Skeletal muscle cell (primary cell): Measurements from ENCODE around the gene RNF126.

Experiments used
- DNase-seq: peaks from one replicate; pipeline ENCODE4 v3.0.0-alpha.2; 2010; ENCODE audit warnings: low read depth
- H3K4me3 ChIP-seq: 2 replicates; pipeline ENCODE4 v1.5.1; 2011; ENCODE audit warnings: low read depth, mild to moderate bottlenecking, control low read depth, low read length, moderate library complexity

RNF126 gene

DNA sequence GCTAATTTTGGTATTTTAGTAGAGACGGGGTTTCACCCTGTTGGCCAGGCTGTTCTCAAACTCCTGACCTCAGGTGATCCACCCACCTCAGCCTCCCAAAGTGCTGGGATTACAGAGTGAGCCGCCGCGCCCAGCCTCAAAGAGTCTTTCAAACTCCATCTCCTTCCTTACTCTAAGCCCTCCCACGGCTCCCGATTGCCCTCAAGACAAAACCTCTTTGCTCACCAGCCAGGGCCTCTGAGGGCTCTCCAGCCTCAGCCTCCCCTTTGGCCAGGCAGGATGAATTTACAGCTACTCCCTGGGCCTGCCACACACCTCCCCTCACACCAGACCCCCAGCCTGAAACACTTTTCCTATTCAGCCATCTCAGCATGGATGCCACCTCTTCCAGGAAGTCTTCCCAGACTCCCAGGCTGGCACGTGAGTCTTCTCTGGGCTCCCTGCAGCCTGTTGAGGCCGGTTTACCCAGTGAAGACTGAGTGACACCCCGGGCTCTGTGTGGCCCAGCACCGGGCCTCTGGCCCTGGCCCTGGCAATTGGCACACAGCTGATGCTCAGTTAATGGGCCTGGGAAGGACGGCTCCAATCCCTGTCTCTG lies 24.7 kb upstream of the RNF126 start:
- H3K4me3 ChIP-seq: no peak overlapping the region
- DNase-seq: no peak

DNA sequence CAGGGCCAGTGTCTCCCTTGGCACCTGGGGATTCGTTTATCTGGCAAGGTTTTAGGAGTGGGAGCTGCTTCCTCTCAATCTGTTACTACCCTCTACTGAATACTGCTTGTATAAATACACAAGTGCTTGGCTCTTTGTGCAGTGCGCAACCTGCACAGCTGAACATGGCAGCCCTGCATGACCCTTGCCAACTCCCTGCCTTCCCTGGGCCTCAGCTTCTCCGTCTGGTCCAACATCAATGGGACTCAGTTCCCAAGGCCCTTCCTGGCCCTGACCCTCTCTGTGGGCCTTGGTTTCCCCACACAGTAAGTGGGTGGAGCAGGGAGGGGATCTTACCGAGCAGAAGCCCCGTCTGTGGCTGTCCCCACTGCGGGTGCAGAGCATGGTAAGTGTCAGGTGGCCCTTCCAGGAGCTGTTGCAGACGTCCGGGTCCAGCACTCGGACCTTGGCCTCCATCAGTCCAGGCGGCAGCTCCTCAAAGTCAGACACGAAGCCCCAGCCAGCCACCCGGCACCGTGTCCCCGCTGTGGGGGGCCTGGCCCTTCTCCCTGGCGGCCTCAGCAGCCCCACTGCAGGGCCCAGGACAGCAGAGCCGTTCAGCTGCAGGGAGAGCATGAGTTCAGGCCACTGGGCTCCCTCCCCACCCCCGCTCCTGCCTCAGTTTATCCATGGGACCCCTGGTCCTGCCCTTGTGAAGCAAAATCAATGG lies 23.7 kb upstream of the RNF126 start:
- no peak overlapping the region for H3K4me3 ChIP-seq
- no peak for DNase-seq

DNA sequence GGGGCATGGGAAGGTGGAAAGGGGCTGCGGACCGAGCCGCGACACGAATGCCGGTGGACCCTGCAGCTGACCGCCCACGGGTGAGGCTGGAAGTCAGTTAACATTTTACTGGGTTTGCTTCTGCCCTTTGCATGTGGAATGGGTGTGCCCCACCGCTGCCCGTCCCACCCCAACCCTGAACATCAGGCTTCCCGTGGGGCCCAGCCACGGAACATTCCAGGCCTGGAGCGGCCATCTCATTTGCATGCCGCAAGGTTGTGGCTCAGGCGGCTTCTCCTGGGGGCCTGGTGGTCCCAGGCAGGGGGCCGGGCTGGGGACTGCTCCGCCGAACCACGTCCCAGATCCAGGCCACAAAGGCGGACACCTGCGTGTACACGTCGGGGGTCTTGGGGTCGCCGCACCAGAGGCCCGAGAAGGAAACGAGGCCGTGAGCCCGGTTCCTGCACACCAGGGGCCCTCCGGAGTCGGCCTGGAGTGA lies 22.5 kb upstream of the RNF126 start:
- DNase-seq: no peak
- no peak overlapping the region for H3K4me3 ChIP-seq

DNA sequence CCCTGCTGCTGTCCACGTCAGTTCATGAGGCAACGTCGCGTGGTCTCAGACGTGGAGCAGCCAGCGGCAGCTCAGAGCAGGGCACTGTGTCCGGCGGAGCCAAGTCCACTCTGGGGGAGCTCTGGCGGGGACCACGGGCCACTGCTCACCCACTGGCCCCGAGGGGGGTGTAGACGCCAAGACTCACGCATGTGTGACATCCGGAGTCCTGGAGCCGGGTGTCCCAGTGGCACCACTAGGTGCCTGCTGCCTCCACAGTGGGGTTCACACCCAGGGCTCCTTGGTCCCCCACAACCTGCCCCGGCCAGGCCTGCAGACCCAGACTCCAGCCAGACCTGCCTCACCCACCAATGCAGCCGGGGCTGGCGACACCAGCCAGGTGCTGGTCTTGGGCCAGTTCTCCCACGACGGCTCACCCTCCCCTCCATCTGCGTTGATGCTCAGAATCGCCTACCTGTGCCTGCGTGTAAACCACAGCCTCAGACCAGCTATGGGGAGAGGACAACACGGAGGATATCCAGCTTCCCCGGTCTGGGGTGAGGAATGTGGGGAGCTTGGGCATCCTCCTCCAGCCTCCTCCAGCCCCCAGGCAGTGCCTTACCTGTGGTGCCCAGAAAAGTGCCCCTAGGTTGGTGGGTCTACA lies 19.8 kb upstream of the RNF126 start:
- DNase-seq: no peak
- no peak overlapping the region for H3K4me3 ChIP-seq

DNA sequence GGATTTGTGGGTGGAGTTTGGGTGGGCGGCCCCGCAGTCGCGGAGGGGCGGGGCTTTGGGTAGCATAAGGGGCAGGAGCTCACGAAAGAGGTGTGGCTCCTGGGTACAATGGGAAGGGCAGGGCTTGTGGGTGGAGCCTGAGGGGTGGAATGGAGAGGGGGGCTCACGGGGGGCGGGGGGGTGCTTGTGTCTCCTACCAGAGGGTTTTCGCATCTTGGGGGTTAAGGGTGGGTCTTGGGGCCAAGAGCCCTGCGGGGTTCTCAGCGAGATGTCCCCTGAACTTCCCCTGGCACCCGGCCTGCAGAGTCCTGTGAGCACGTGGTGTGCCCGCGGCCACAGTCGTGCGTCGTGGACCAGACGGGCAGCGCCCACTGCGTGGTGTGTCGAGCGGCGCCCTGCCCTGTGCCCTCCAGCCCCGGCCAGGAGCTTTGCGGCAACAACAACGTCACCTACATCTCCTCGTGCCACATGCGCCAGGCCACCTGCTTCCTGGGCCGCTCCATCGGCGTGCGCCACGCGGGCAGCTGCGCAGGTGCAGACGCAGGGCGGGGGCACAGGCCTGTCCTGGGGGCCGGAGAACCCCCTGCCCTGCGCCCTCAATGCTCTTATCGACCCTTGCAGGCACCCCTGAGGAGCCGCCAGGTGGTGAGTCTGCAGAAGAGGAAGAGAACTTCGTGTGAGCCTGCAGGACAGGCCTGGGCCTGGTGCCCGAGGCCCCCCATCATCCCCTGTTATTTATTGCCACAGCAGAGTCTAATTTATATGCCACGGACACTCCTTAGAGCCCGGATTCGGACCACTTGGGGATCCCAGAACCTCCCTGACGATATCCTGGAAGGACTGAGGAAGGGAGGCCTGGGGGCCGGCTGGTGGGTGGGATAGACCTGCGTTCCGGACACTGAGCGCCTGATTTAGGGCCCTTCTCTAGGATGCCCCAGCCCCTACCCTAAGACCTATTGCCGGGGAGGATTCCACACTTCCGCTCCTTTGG lies 18.3 kb upstream of the RNF126 start:
- no peak for DNase-seq
- H3K4me3 ChIP-seq: no peak overlapping the region

DNA sequence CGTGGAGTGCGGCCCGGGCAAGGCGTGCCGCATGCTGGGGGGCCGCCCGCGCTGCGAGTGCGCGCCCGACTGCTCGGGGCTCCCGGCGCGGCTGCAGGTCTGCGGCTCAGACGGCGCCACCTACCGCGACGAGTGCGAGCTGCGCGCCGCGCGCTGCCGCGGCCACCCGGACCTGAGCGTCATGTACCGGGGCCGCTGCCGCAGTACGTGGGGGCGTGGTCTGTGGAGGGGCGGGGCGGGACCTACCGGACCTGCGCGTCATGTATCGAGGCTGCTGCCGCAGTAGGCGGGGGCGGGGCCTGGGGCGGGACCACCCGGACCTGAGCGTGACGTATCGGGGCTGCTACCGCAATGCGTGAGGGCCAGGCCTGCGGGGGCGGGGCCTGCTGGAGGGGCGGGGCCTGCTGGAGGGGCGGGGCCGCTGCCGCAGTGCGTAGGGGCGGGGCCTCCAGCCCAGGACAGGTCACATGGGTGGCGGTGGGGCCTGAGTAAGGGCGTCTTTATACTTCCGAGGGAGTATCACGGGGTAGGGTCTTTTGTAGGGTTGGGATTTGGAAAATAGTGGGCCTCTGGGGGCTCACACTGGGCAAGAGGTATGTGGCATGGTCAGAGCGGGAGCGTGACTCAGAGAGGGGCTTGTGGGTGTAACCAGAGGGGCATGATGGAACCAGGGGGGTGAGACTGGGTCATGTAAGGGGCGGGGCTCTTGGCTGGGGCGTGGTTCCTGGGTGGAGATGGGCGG lies 17.4 kb upstream of the RNF126 start:
- DNase-seq: peak; percentile 95
- peak overlapping the region; percentile 59 for H3K4me3 ChIP-seq

DNA sequence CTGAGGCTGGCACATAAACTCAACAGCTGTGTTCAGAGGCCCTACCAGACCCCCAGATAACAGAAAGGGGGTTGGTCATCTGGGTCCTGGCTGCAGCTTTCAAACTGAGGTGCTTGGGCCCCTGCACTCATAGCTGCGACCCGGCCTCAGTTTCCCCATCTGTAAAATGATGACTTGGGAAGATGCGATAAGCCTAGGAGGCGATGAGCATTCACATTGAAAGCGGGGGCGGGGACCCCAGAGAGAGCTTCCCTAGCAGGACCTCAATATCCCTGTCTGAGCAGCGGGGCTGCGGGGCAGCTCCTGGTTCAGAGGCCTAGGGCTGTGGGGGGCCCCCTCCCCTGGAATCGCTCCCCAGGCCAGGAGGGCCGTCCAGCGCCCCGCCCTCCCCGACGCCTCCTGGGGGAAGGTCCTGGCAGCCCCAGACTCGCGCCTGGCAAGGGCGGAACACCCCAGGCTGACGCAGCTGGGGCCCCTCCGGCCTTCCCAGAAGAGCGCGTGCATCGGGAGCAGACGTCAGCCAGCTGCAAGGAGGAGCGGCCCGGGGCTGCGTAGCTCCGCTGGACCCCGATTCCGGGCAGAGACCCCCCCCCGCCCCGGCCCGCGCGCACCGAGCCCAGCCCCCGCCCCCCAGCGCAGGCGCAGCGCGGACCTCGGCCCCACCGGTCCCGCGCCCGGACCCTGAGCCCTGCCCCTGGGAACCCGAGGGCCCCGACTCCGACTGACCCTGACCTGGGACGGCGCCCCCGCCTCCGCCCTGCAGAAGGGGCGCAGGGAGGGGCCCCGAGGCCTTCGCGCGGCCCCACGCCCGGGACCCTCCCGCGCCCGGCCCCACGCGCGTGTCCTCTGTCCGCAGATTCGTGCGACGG lies 16.6 kb upstream of the RNF126 start:
- peak overlapping the region; percentile 59 for H3K4me3 ChIP-seq
- peak; percentile 78 for DNase-seq

DNA sequence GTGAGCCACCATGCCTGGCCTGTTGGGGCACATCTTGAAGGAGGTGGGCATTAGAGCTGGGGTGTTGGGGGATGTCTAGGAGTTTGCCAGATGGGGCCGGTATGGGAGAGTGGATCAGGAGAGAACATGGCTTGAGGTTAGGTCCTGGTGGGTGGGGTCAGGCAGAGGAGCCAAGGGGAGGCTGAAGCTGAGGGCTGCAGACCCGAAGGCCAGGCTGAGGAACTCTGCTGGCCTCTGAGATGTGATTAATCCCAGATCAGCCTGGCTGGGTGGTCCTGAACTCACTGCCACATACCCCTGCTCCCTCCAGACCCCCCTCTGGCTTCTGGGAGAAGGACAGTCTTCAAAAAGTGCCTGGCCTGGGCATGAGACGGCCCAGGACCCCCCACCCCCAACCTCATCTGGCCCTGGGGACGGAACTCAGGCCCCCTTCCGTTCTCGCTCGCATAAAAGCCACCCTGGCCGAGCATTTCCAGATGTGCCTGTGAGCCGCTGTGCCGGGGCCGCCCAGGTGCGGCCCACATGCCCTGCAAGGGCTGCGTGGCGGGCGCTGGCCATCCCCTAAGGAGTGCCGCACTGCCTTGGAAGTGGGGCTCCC lies 15.9 kb upstream of the RNF126 start:
- DNase-seq: no peak
- peak overlapping the region; percentile 59 for H3K4me3 ChIP-seq

DNA sequence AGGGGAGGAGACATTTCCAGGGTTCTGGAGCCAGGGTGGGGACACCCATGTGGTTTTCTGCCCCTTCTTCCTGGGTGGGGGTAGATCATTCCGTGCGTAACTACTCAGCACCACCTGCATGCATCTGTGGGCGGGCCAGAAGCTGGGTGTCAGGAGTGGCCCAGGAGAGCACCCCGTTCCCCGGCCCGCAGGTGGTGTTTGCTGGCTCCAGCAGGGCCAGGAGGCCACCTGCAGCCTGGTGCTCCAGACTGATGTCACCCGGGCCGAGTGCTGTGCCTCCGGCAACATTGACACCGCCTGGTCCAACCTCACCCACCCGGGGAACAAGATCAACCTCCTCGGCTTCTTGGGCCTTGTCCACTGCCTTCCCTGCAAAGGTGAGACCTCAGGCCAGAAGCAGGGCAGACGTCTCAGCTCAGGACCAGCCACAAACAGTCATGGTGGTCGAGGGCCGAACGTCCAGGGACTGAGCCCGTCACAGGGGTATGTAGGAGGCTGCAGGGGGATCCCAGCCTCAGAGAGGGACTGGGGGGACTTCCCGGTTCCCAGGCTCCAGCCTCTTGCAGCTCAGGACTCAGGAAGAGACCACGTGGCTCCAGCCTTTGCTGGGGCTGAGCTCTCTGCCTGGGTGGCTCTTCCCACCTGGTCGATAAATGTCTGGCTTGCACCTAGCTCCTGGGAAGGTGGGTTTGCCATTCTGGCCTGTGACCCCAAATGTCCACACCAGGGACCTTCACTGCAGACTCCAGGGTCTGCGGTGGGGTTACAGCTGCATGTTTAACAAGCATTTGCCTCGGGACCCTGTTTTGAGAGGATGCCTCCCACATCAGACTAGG lies 14.8 kb upstream of the RNF126 start:
- DNase-seq: no peak

DNA sequence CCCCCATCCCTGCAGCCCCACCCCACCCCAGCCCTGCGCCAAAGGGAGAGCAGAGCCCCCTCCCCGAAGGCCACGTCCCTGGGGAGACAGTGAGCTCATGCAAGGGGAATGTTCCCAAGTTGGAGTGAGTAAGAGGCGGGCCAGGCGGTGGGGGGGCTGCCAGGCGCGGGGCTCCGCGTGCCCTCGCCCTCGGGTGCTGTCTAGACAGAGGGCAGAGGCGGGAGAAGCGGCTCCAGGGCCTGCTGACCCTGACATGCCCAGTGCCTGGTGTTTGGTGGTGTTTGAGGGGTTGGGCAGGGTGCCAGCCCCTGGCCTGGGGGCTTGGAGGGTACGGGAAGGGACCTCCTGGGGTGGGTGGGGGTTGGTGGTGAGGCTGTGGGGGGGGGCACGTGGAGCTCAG lies 14.2 kb upstream of the RNF126 start:
- peak overlapping the region; percentile 74 for H3K4me3 ChIP-seq
- peak; percentile 70 for DNase-seq

More for the DNA sequence above, 14.8 kb upstream of the RNF126 start:
- H3K4me3 ChIP-seq: peak overlapping the region; percentile 74

DNA sequence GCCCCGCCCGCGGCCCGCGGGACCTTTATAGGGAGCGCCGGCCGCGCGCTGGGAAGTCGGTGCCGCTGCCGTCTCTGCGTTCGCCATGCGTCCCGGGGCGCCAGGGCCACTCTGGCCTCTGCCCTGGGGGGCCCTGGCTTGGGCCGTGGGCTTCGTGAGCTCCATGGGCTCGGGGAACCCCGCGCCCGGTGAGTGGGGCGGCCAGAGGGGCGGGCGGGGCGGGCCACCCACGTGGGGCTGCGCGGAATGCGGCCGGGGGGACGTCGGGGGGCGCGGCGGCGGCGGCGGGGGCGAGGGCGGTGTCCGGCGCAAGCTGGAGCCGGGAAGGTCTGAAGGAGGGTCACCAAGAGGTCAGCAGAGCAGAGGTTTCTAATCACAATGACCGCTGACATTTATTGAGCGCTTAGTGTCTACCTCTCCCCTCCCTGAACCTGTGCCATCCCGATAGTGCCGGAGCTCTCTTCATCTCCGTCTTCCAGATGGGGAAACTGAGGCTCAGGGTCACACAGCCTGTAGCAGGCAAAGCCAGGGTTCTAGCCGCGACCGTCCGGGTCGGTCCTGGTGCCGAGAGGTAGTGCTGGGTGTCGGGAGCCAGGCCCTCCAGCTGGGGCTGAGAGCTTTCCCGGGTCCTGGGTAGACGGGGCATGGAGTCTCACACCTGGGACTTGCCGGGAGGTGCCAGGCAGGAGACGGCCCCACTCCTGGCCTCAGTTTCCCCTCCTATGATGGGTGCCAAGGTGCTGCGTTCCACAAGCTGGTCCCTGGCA lies 13.5 kb upstream of the RNF126 start, which contains the start of gene FSTL3:
TSS of gene FSTL3 (plus strand) at position 54 of the 767 bp plus-strand sequence. CDS start at position 86, 32 bp downstream.
- H3K4me3 ChIP-seq: peak within 1 kb of the TSS; percentile 74
- no peak for DNase-seq

DNA sequence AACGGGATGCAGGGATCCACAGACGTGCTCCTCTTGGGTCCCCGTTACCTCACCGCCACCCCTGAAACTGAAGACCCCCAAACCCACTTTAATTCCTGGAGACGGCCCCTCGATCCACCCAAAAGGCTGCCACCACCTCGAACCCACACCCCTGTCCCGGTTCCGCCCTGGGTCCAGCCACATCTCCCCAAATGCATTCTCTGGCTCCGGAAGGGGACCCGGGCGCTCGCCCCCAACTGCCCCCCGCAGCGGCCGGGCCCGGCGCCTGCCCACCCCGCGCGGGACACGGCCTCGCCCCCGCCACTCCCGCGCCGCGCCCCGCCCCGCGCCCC lies 13.0 kb upstream of the RNF126 start:
- peak overlapping the region; percentile 74 for H3K4me3 ChIP-seq

DNA sequence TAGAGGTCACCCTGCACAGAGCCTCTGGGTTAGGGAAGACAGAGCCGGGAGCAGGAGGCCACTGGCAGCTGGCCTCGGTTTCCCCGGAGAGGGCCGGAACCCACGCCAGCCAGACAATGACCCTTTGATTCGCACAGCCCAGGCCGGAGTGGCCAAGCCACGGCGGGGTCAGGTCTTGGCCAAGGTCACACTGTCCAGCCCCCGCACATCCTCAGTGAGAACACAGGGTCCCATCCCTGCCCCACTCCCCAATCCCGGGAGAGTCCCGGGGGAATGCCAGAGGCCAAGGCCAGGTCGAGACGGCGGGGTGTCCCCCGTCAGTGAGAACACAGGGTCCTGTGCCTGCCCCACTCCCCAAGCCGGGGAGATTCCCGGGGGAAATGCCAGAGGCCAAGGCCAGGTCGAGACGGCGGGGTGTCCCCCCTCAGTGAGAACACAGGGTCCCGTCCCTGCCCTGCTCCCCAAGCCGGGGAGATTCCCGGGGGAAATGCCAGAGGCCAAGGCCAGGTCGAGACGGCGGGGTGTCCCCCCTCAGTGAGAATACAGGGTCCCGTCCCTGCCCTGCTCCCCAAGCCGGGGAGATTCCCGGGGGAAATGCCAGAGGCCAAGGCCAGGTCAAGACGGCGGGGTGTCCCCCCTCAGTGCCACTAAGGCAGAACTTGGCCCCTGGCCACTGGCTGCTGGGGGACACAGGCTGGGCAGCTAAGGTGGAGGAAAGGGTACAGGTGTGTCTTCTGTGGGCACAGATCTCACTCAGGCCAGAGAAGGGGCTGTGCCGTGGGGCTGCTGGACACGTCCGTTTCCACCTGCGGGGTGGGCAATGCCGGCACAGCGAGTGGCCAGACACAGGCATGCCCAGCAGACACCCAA lies 11.5 kb upstream of the RNF126 start:
- H3K4me3 ChIP-seq: no peak overlapping the region
- DNase-seq: no peak

More for the DNA sequence above, 13.0 kb upstream of the RNF126 start:
- DNase-seq: no peak

DNA sequence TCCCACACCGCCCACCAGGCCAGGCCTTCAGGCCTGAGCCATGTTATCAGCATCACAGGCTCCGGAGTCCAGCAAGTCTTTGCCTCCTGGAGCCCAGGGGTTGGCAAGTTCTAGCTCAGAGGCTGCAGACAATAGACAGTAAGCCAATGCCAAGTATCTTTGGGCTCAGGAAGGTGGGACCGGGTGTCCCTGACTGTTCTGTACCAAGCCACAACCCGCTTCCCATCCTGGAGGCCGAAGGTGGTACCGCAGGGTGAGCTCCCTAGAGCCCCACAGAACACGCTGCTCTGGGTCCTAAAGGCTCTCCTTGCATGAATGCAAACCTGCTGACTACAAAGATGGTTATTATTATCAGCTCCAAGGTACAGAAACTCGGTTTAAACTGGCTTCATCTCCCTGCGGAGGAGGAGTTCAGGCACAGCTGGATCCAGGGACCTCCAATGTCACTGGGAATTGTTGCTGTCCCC lies 7.6 kb upstream of the RNF126 start:
- no peak overlapping the region for H3K4me3 ChIP-seq
- DNase-seq: no peak
